ENCODE measurements around the gene TCF23.
A peak's percentile ranks its signal among the peaks of the same experiment; 100 is the strongest.

Gene TCF23

DNA sequence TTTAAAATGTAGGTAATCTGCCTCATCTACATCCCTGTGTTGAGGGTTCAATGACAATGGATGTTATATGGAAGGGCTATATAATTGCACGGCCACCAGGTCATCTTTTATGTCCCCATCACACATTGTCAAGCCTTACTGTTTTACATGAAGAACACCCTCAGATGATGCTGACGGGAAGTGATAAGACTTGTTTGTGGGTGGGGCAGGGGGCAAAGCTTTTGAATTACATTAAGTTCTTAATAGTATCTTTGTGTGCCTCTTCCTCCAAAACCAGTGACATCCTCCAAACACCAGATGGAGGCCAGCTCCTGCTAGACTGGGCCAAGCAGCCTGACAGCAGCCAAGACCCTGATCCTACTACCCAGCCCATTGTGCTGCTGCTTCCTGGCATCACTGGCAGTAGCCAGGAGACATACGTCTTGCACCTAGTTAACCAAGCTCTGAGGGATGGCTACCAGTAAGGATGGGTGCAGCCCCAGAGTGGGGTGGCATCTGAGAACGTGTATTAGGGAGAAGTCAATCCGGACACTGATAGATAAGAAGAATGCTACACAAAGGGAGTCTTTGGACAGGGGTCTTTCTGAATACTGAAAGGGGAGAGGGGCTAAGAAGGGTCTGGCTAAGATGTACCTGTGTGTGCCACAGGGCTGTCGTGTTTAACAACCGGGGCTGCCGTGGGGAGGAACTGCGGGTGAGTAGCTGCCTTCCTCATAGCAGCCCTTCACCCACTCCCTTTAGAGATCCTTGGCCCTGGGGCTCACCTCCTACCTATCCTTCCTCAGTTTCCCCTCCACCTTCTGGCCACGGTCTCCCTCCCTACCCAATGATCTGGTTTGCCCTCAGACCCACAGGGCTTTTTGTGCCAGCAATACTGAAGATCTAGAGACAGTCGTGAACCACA lies 19.9 kb upstream of the TCF23 start:
- DNase-seq, result no peak

DNA sequence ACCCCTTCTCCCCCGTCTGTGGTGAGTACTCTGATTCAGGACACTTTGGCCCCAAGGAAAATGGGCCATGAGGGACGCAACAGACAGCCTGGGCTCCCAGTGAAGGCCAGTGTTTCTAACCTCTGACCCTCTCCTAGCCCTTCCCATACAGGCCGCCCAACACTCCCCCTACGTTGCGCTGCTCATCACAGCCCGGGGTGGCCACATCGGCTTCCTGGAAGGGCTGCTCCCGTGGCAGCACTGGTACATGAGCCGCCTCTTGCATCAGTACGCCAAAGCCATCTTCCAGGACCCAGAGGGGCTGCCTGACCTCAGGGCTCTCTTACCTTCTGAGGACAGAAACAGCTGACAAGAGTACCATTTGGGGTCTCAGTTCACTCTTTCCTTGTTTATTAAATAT lies 18.4 kb upstream of the TCF23 start:
- no peak for DNase-seq

DNA sequence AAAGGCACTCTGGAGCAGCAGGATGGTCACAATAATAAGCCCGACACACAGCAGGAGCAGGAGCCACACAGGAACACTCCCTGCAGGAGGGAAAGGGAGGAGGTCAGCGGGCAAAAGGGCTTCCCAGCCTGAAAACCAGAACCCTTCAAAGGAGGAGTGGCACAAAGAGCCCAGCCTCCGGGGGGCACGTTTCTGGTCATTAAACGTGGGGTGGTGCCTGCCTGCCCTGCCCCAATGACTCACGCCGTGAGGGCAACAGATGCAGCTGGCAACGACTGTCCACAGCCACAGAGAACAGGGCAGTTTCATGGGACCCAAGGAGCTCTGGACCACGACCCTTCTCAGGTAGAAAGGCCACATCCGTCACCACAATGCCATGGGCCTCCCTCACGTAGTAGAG lies 17.4 kb upstream of the TCF23 start:
- no peak for DNase-seq

DNA sequence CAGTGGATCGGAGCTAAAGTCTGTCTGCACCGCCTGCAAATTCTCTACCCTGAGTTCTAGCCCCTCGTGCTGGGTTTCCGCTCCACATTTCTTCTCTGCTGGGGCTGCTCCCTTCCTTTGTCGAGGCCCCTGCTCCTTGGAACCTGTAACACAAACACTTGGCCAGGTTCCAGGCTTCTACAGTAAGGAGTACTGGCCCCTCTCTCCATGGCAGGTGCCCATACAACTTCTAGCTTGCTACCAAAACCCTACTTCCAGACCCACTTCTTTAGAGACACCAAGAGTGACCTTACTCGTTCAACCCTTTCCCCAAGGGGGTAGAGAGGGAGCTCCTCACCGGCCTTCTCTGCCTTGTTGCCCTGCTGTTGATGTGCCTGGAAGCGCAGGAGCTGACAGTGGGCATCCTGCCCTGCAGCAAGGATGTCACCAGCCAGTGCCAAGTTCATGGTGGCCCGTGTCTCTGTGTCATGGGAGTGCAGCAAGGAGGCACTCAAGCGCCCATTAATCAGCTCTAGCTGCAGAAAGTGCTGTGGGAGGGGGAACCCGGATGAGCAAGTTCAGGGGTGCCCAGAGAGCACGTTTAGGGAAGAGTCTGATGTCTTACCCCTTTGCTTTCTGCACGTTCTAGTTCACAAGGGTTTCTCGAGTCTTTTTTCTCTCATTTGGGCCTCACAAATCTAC lies 15.5 kb upstream of the TCF23 start:
- DNase-seq, result no peak

DNA sequence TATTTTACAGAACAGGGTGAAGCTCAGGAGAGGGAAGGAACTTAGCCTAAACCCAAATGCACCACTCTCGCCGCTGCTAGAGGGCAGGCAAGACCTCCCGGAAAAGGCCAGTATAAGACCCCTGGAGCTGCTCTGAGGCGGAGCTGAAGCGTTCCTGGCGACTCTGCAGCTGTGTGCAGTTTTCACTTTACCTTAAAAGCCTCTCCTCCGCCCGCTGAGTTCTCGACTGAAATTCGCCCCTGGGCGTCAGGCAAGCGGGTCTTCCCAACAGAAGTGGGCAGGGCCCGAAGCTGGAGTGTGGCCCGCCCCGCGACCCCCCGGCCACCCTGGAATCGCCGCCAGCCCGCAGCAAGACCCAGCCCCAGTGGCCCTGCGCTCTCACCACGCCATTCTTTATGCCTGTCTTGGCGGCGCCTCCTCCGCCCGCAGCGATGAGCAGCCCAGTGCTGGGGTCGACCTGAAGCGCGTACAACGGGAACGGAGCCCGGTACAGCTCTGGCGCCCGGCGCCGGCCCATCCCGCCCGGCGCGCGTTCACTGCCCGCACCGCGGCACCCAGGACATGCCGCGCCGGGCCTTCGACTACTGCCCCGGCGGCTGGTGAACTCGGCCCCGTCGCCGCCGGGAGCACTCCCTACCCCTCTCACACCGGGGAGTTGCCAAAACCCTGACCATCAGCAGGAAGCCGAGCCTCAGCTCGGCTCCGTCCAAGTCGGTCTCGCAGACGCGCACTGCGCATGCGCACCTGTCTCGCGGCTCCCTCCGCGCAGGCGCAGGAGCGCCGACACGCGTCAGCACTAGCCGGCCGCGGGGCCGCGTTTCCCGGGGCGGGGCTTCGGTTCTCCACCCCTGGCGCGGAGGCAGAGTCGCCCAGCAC lies 14.7 kb upstream of the TCF23 start, which contains the start of gene PREB:
PREB (minus strand) TSS at position 732 of the 876 bp plus-strand sequence; CDS start at position 517, 215 bp downstream.
- DNase-seq, result peak; percentile 99

DNA sequence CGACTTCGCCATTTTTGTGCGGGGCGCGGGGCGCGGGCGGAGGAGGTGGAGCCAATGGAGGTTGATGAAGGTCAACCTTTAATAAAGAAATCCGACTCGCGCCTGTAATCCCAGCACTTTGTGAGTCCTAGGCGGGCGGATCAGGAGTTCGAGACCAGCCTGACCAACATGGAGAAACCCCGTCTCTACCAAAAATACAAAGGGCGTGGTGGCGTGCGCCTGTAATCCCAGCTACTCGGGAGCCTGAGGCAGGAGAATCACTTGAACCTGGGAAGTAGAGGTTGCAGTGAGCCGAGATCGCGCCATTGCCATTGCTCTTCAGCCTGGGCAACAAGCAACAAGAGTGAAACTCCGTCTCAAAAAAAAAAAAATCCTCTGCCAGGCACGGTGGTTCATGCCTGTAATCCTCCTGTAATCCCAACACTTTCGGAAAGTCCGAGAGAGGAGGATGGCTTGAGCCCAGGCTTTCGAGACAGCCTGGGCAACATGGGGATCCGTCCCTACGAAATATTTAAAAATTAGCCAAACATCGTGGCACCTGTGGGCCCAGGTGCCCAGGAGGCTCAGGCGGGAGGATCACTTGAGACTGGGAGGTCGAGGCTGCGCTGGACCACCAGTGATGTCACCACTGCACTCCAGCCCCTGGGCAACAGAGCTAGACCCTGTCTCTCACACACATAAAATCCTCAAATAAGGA lies 13.9 kb upstream of the TCF23 start:
- DNase-seq, result no peak

DNA sequence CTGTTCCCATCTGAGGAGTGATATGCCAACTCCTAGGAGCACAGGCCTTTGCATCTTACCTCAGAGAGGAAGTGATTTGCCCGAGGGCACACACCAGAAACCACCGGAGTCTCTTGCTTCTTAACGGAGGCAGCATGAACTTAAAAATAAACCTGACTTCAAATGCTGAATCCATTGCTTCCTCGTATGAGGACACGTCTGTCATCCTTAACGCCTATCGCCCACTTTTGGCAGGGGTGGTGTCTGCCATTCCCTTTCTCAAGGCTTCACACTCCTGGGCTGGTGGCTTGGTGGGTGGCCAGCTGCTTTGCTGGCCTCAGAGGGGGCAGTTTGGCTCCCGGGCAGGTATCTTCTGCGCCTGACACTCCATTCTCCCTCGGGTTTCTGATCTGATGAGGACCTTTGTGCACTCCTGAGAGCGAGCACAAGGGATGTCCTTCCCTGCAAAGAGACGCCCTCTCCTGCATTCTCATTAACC lies 13.3 kb upstream of the TCF23 start:
- no peak for DNase-seq

DNA sequence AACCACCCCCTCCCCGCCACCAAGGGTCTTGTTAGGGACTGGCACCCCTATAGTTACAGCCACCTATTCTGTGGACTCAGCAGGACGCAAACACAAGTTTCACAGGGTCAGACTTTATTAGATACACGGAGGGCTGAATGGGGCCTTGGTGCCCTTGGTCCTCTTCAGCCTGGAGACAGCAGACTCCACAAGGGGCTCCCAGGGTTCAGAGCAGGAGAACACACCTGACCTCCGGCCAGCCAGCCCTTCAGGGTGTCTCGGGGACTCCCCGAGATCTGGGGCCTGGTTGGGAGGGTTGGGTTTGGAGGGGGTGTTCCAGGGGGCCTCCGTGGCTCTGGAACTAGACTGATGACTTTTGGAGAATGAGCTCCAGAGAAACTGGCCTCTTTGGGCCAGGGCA lies 12.1 kb upstream of the TCF23 start:
- DNase-seq, result no peak

DNA sequence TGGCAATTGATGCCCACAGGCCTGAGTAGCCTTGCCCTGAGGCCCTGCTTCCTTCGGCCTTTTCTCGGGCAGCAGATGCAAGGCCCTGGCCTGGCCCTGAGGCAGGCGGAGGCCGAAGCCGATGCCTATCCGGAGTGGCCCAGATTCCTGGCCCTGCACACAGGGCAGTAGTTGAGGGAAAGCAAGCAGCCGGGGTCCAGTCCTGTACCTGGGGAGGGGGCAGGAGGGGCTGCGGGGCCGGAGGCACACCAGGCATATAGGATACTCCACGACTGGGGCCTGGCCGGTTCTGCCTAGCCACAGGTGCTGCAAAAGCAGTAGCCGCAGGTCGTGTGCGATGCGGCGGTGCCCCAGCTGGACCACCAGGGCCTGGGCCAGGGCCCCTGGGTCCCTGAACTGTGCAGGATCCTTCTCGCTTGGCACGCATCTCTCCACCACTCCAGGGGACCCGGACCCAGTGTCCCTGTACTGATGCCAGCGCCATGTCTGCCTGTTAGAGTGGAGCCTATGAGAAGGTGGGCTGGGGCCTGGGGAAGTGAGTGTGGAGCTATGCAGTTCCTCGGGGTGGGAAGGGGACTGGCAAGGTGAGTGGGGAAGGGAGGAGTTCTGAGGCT lies 11.4 kb upstream of the TCF23 start:
- DNase-seq, result no peak

DNA sequence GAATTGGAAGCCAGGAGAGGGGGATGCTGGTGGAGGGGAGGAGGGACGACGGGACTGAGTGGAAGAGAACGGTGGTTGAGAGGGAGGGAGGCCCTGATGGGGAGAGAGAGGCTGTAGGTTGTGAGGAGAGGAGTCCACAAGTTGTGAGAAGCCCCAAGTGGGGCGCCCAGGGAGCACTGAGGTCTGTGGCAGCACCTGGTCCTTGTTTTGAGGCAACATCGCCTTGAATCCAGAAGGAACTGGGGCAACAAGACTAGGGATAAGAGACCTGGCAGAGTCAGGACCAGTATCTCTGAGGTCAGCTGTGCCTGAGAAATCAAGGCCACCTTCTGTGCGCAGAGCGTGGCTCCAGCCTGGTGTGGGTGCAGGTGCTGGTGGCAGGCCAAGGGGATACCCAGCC lies 10.7 kb upstream of the TCF23 start:
- DNase-seq, result no peak

DNA sequence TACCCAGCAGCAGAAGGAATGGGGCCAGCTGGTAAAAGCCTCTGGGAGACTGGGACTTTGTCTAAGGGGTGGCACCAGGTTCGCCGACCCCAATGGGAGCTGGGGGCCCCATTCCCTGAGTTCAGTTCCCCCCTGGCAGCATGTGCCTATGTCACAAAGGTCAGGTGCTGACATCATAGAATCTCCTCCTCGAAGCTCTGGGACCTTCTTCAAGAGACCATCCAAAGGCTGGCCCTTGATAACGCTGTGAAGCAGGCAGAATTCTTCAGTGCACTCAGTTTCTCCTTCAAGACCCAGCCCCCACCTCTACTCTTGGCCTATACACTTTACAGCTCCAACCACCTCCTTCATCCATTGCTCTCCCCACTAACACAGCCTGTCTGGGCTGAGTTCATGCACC lies 9.5 kb upstream of the TCF23 start, which contains the start of gene PRR30:
PRR30 (minus strand) TSS at position 101 of the 400 bp plus-strand sequence. CDS start 1,081 bp downstream, outside the sequence.
- no peak for DNase-seq

DNA sequence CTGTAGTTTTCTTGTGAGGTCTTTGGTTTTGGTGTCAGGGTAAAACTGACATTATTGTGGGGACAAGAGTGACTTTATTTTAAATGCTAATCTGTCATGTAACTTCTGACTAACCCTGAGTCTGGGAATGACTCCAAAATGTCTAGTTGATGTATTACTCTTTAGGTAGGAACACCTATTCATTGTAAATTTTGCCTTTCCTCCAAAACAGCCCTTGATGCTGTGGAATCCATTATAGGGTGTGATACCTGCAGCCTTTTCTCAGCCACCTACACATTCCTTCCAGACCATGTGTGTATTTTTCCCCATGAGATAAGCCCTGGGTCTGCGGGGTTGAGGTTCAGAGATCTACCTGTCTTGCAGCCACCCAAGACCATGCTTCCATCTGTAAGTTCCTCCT lies 5.5 kb upstream of the TCF23 start:
- DNase-seq, result no peak

DNA sequence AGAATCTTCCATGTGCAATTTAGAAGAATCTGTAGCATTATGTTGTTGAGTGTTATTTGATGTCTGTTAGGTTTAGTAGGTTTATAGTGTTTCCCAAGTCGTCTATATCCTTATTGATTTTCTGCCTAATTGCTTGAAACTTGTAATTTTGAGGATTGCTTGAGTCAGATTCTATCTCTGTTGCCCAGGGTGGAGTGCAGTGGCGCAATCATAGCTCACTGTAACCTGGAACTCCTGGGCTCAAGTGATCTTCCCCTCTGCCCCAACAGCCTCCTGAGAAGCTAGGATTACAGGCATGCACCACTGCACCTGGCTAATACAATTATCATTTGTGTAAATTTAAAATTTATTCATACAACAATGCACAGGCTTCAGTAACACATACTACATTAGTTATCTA lies 3.1 kb upstream of the TCF23 start:
- no peak for DNase-seq

DNA sequence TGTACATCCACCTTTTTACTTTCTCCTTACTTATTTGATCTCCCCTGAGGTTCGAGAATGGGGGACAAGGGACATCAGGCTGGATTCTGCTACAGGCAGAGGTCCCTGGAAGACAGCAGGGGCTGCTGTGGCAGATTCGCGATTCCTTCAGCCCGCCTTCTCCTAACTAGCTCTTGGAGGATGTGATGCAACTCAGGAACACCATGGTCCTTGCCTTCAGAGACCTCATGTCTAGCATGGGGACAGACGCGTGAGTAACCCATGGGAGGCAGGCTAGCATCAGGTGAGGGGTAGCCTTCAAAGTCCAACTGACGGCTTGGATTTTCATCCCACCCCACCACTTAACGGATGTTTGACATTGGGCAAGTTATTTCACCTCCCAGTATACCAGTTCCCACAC lies 869 bp upstream of the TCF23 start:
- no peak for DNase-seq

DNA sequence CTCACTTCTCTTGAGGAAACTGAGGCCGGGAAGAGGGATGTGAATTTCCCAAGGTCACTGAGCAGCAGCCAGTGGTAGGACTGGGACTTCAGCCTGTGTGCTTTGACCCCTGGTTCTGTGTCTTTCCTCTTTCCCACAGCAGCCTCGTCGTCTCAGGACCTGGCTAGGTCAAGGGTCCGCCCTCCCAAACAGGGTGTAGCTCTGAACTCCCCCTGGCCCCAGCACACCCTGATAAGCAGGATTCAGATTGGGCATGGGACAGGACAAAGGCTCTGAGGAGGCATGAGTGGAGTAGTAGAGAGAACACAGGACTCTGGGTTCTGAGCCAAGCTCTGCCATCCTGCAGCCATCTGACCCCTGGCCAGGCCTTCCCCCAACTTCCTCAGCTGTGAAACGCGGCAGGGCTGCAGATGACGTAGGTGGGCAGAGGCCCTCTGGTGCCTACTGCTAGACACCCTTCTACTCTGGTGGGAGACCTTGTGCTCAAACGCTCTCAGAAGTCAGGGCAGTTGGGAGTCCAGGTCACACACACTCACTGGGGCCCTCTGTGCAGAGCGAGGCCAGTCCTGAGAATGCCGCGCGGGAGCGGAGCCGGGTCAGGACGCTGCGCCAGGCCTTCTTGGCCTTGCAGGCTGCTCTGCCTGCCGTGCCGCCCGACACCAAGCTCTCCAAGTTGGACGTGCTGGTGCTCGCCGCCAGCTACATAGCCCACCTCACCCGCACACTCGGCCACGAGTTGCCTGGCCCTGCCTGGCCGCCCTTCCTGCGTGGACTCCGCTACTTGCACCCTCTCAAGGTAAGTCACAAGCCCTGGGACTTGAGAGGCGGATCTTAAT lies 984 bp downstream of the TCF23 start:
- DNase-seq, result no peak

DNA sequence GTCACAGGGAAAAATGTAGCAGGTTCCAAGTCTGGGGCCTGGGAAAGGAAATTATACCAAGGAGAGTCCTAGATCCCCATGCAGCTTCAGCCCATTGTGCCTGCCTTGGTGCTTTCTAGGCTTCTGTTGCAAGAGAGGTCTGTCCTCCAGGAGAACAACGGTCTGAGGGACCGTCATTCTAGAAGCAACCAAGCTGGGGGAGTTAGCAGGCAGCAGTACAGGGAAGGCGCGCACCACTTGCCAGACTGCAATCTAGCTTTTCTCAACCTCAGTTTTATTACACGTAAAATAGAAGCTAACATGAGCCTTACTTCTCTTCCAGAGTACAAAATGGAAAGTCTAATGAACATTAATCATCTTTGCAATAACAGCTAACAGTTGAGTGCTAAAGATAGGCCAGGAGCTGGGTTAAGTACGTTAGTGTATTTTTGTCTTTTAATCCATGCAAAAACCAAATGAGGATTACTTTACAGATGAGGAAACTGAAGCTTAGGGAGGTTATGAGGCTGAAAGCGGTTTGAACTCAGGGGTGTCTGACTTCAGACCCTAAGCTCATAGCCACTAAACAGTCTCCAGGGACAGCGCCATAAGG lies 1.9 kb downstream of the TCF23 start:
- no peak for DNase-seq

DNA sequence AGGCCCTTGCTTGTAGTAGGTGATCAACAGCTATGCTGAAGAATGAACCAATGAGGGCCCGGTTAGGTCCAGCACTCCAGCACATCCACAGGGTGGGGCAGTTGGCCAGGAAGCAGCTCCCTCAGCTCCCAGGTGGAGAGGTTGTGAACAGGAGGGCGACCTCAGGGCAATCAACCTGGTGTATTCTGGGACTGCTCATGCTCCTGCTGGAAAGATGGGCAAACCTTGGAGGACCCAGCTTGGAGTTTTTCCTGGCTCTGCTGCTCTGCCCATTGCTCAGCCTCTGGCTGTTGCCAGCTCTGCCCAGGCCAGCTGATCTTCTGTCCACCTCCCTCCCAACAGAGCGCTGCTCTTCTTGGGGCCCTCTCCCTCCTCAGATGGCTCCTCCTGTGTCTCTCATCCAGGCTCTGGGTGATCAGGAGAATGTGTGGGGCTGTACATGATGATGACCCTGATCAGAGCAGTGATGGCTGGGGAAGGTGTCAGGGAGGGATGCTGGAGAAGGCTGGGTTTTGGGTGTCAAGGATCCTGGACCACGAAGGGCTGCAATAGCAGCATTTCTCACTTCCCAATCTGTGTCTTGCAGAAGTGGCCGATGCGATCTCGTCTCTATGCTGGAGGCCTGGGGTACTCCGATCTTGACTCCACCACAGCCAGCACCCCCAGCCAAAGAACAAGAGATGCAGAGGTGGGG lies 3.4 kb downstream of the TCF23 start:
- DNase-seq, result no peak

DNA sequence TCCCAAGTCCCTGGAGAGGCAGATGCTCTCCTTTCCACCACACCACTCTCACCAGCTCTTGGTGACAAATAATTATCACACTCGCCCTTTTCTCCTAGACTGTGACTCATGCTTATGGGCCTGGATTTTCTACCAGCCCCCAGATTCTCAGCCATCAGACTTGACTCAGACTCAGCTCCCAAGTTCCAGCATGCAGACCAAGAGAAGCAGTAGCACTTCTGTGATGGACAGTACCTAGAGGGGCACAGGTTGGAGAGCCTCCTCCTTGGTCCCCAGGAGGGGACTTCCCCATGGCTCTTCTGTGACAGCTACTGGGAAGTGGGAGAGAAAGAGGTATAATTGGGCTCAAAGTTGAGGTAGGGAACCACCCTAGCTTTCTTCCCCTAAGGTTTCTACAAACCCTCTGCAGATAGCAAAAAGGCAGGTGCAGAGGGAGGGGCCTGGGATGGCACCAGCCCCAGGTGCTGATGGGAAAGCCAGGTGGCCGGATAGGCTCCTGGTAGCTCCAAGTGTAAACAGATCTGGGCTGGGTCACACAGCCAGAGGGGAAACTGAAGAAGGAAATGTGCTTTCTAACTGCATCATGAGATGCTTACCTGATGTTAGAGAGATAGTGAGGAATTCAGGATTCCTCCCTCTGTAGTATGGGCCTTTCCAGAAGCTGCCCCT lies 4.1 kb downstream of the TCF23 start:
- peak; percentile 55 for DNase-seq

DNA sequence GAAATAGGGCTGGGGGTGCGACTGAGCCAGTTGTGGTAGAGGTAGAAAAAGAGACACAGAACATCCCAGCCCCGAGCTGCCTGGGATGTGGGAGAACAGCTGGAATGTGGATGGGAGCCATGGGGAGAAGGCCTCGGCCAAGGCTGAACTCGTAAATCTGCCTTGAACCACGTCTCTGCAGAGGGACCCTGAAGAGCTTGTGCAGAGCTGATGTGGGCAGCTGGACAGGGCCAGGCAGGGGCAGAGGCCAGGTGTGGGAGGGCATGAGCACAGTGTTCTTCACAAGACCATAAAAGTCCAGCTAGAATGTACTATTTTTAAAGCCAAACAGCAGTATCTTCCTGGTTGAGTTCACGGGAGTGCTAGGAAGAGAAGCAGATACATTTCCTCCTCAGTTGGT lies 5.7 kb downstream of the TCF23 start:
- no peak for DNase-seq
